HepG2 (cell line): ENCODE results near the gene MMP24OS. TPM values are rescaled to one million over a fixed set of nuclear protein-coding genes. Genes with fewer than 3 reads are reported as not detected.

Experiments used
- AHDC1 ChIP-seq: sonication (generic); formaldehyde crosslinking; IDR thresholded peaks from 2 replicates; pipeline ENCODE4 v1.5.1; 2020; ENCODE audit warnings: mild to moderate bottlenecking, missing genetic modification reagents, borderline replicate concordance
- EED ChIP-seq: sonication (generic); formaldehyde crosslinking; IDR thresholded peaks from 2 replicates; pipeline ENCODE4 v1.5.0; 2020; ENCODE audit warnings: mild to moderate bottlenecking, missing genetic modification reagents
- ETV6 ChIP-seq: sonication (generic); formaldehyde crosslinking; conservative IDR thresholded peaks from 2 replicates; pipeline ENCODE4 v1.4.0; 2020; ENCODE audit warnings: missing genetic modification reagents
- IKZF1 ChIP-seq: fragments of 450-650 bp; IDR thresholded peaks from 2 replicates; pipeline ENCODE4 v1.7.1; 2016
- NFIB ChIP-seq: sonication (generic); formaldehyde crosslinking; IDR thresholded peaks from 2 replicates; pipeline ENCODE4 v1.9.0; 2021; ENCODE audit warnings: missing genetic modification reagents, mild to moderate bottlenecking, borderline replicate concordance
- PHF20 ChIP-seq: sonication (generic); formaldehyde crosslinking; IDR thresholded peaks from 2 replicates; pipeline ENCODE4 v1.5.0; 2020; ENCODE audit warnings: mild to moderate bottlenecking, missing genetic modification reagents
- SETDB1 ChIP-seq: sonication (generic); formaldehyde crosslinking; IDR thresholded peaks from 2 replicates; pipeline ENCODE4 v1.5.1; 2020; ENCODE audit warnings: missing genetic modification reagents, mild to moderate bottlenecking, borderline replicate concordance
- SIN3A ChIP-seq: IDR thresholded peaks from 2 replicates; pipeline ENCODE4 v1.6.1; 2011; ENCODE audit warnings: low read depth, mild to moderate bottlenecking, control low read depth, low read length, borderline replicate concordance
- SMC3 ChIP-seq: IDR thresholded peaks from 2 replicates; pipeline ENCODE4 v1.6.1; 2011; ENCODE audit warnings: low read length, improper control_type of control experiment
- THRA ChIP-seq: sonication (generic); formaldehyde crosslinking; IDR thresholded peaks from 2 replicates; pipeline ENCODE4 v1.4.0; 2020; ENCODE audit warnings: missing genetic modification reagents, borderline replicate concordance
- ZBTB26 ChIP-seq: IDR thresholded peaks from 2 replicates; pipeline ENCODE4 v1.6.1; 2016; ENCODE audit warnings: missing compliant biosample characterization, missing genetic modification reagents, borderline replicate concordance
- ZFY ChIP-seq: sonication (generic); formaldehyde crosslinking; IDR thresholded peaks from 2 replicates; pipeline ENCODE4 v1.4.0; 2020; ENCODE audit warnings: missing genetic modification reagents
- ZNF232 ChIP-seq: sonication (generic); formaldehyde crosslinking; IDR thresholded peaks from 2 replicates; pipeline ENCODE4 v1.4.0; 2020; ENCODE audit warnings: missing genetic modification reagents, borderline replicate concordance
- ZNF382 ChIP-seq: sonication (generic); formaldehyde crosslinking; IDR thresholded peaks from 2 replicates; pipeline ENCODE4 v1.5.0; 2020; ENCODE audit warnings: missing genetic modification reagents, mild to moderate bottlenecking, borderline replicate concordance
- ZNF546 ChIP-seq: sonication (generic); formaldehyde crosslinking; conservative IDR thresholded peaks from 2 replicates; pipeline ENCODE4 v1.8.1; 2023; ENCODE audit warnings: mild to moderate bottlenecking, missing genetic modification reagents
- ZNF574 ChIP-seq: sonication (generic); formaldehyde crosslinking; IDR thresholded peaks from 2 replicates; pipeline ENCODE4 v1.4.0; 2020; ENCODE audit warnings: missing genetic modification reagents
- ZNF576 ChIP-seq: sonication (generic); formaldehyde crosslinking; IDR thresholded peaks from 2 replicates; pipeline ENCODE4 v1.4.0; 2020; ENCODE audit warnings: mild to moderate bottlenecking, missing genetic modification reagents
- polyA plus RNA-seq, 8 experiments: library from polyadenylated mRNA; depleted of rRNA in 3 of 8; stranded (reverse) in 7 of 8; unstranded in 1 of 8; fragments of >200 nt; fragmentation: Illumina TruSeq in 4 of 8; extraction: Trizol in 4 of 8; gene quantifications; 2 replicates each; pipeline versions ENCODE4 v1.2.1 to v1.2.3, GENCODE V29; 2011 to 2016; ENCODE audit warnings: low read depth in 4 of 8, missing spikeins in 1 of 8, mixed read lengths in 1 of 8; ENCODE audit not compliant: insufficient read depth in 1 of 8
- total RNA-seq, 5 experiments: library from RNA; depleted of rRNA; stranded (reverse); fragments of >200 nt; fragmentation: Illumina TruSeq; extraction: Trizol; gene quantifications; 2 replicates each; pipeline ENCODE4 v1.2.3, GENCODE V29; 2016; ENCODE audit warnings: low read depth in 1 of 5

The MMP24OS gene
- total and polyA plus RNA-seq, 2 of the 13 experiments (the other 11 are each of a cell fraction or from before 2014, with no cell fraction given): 6.0 to 8.5 TPM

GRCh38 chr20:35293303-35294292, 15.7 kb upstream of the MMP24OS start (continued):
- TF ChIP-seq ZNF232 (no peak), SIN3A (no peak), AHDC1 (no peak), SMC3 (no peak), ZFY (CRISPR knock-in tag) (no peak), IKZF1 (no peak), EED (CRISPR knock-in tag) (no peak), PHF20 (no peak), NFIB (no peak; the same call in 1 of the 2 replicates), ZNF546 (peak; percentile 78; the same call in 1 of the 2 replicates), ZNF576 (CRISPR knock-in tag) (no peak), THRA (CRISPR knock-in tag) (no peak), SETDB1 (CRISPR knock-in tag) (no peak), ZNF382 (CRISPR knock-in tag) (no peak), ETV6 (no peak), ZBTB26 (CRISPR knock-in tag) (no peak), ZNF574 (no peak)
